CD14-positive monocyte (primary cell): ENCODE results near the gene OXNAD1. TPM values are rescaled to one million over a fixed set of nuclear protein-coding genes. Genes with fewer than 3 reads are reported as not detected.

Source experiments
- DNase-seq, 3 donors: peaks; one replicate each; pipeline ENCODE4 v3.0.0-alpha.2; 2011 to 2022
- H2AFZ ChIP-seq: 2 replicates; pipeline ENCODE4 v1.6.0; 2012; ENCODE audit warnings: mild to moderate bottlenecking, low read depth, low read length, inconsistent platforms; ENCODE audit not compliant: insufficient read depth, poor library complexity, severe bottlenecking
- H3K27ac ChIP-seq, 2 donors: 1 replicate in 1 of 2; 2 replicates in 1 of 2; pipeline ENCODE4 v1.5.1; 2012 to 2013; ENCODE audit warnings: low read length in 2 of 2, control low read depth in 1 of 2, inconsistent platforms in 1 of 2, low read depth in 1 of 2, mild to moderate bottlenecking in 1 of 2
- H3K27me3 ChIP-seq, 2 donors: one replicate each; pipeline versions ENCODE4 v1.6.0 to v1.6.1; 2011 to 2013; ENCODE audit warnings: low read length in 2 of 2; ENCODE audit not compliant: control insufficient read depth in 2 of 2, insufficient read depth in 2 of 2
- H3K36me3 ChIP-seq, 2 donors: replicated peaks in 1 of 2; 1 replicate in 1 of 2; 2 replicates in 1 of 2; pipeline versions ENCODE4 v1.5.1 to v1.6.1; 2012 to 2013; ENCODE audit warnings: low read length in 2 of 2, control low read depth in 1 of 2, inconsistent platforms in 1 of 2, mild to moderate bottlenecking in 1 of 2; ENCODE audit not compliant: insufficient read depth in 2 of 2, control insufficient read depth in 1 of 2
- H3K4me1 ChIP-seq, 2 donors: 1 replicate in 1 of 2; 2 replicates in 1 of 2; pipeline versions ENCODE4 v1.5.1 to v1.6.1; 2012 to 2013; ENCODE audit warnings: low read length in 2 of 2, control low read depth in 1 of 2, inconsistent platforms in 1 of 2, mild to moderate bottlenecking in 1 of 2, moderate library complexity in 1 of 2; ENCODE audit not compliant: insufficient read depth in 2 of 2, control insufficient read depth in 1 of 2
- H3K4me2 ChIP-seq: replicated peaks from 2 replicates; pipeline ENCODE3; 2012; ENCODE audit warnings: low read length, moderate library complexity, mild to moderate bottlenecking; ENCODE audit not compliant: poor library complexity, severe bottlenecking; ENCODE audit errors: extremely low read depth
- H3K4me3 ChIP-seq, 3 experiments: fragments of 200-600 bp in 1 of 3; sonication (generic) in 1 of 3; replicated peaks in 1 of 3; 1 replicate in 2 of 3; 2 replicates in 1 of 3; pipeline ENCODE4 v1.5.1; 2011 to 2013; ENCODE audit warnings: low read length in 3 of 3, mild to moderate bottlenecking in 3 of 3, control low read depth in 2 of 3, low read depth in 2 of 3, inconsistent platforms in 1 of 3, moderate library complexity in 1 of 3
- H3K79me2 ChIP-seq: 2 replicates; pipeline ENCODE4 v1.6.0; 2012; ENCODE audit warnings: mild to moderate bottlenecking, control low read depth, inconsistent platforms, low read length, moderate library complexity; ENCODE audit not compliant: insufficient read depth
- H3K9ac ChIP-seq: 2 replicates; pipeline ENCODE4 v1.6.0; 2017; ENCODE audit warnings: low read length, mild to moderate bottlenecking; ENCODE audit not compliant: insufficient read depth, poor library complexity, severe bottlenecking
- H3K9me3 ChIP-seq, 2 donors: replicated peaks in 1 of 2; 1 replicate in 1 of 2; 2 replicates in 1 of 2; pipeline versions ENCODE4 v1.5.1 to v1.6.1; 2012 to 2013; ENCODE audit warnings: low read length in 2 of 2, control low read depth in 1 of 2; ENCODE audit not compliant: control insufficient read depth in 1 of 2, insufficient read depth in 1 of 2
- H4K20me1 ChIP-seq: 2 replicates; pipeline ENCODE4 v1.6.0; 2012; ENCODE audit warnings: mild to moderate bottlenecking, low read length, control low read depth, moderate library complexity; ENCODE audit not compliant: insufficient read depth
- H3K27ac Mint-ChIP-seq, 7 donors: one replicate each; pipeline ENCODE4 v1.8.0; 2020; ENCODE audit warnings: mild to moderate bottlenecking in 7 of 7, mixed read lengths in 7 of 7, moderate library complexity in 6 of 7, inconsistent platforms in 2 of 7
- H3K27me3 Mint-ChIP-seq, 3 donors: one replicate each; pipeline ENCODE4 v1.8.0; 2021 to 2022; ENCODE audit warnings: low read depth in 3 of 3, mild to moderate bottlenecking in 3 of 3, mixed read lengths in 3 of 3, moderate library complexity in 3 of 3, inconsistent platforms in 1 of 3
- H3K36me3 Mint-ChIP-seq, 2 donors: one replicate each; pipeline ENCODE4 v1.8.0; 2020; ENCODE audit warnings: mixed read lengths in 2 of 2, inconsistent platforms in 1 of 2, mild to moderate bottlenecking in 1 of 2
- H3K4me1 Mint-ChIP-seq: one replicate; pipeline ENCODE4 v1.8.0; 2020; ENCODE audit warnings: mild to moderate bottlenecking, mixed read lengths
- H3K4me3 Mint-ChIP-seq, 2 donors: one replicate each; pipeline ENCODE4 v1.8.0; 2020; ENCODE audit warnings: mild to moderate bottlenecking in 2 of 2, mixed read lengths in 2 of 2, moderate library complexity in 1 of 2
- H3K9me3 Mint-ChIP-seq, 7 donors: one replicate each; pipeline ENCODE4 v1.8.0; 2020 to 2022; ENCODE audit warnings: mixed read lengths in 7 of 7, mild to moderate bottlenecking in 6 of 7, moderate library complexity in 6 of 7, inconsistent platforms in 2 of 7
- CTCF ChIP-seq: fragments of 200-600 bp; IDR thresholded peaks from one replicate; pipeline ENCODE4 v1.8.0; 2022; ENCODE audit warnings: antibody characterized with exemption, mild to moderate bottlenecking
- WGBS: methylation state at CpG from one replicate; pipeline ENCODE4 v1.1.5; 2013; ENCODE audit warnings: missing lambda C conversion rate; ENCODE audit not compliant: insufficient coverage; 5-methylcytosine and 5-hydroxymethylcytosine counted together
- intact Hi-C, 2 donors: fragments of 100-400 bp; cut with micrococcal nuclease; formaldehyde crosslinking; loops; one replicate each; pipeline versions ENCODE4 v1.15.0 to v1.15.1; 2023
- polyA plus RNA-seq, 3 donors: library from polyadenylated mRNA; depleted of rRNA in 1 of 3; unstranded in 2 of 3; stranded (reverse) in 1 of 3; fragments of 300-500 nt in 2 of 3; fragments of >200 nt in 1 of 3; fragmentation: Illumina TruSeq in 2 of 3; gene quantifications; 1 replicate in 2 of 3; 2 replicates in 1 of 3; pipeline ENCODE4 v1.2.3, GENCODE V29; 2012 to 2021

OXNAD1 gene
- polyA plus RNA-seq, 3 donors: 3.7 to 5.1 (median 4.4) TPM

DNA sequence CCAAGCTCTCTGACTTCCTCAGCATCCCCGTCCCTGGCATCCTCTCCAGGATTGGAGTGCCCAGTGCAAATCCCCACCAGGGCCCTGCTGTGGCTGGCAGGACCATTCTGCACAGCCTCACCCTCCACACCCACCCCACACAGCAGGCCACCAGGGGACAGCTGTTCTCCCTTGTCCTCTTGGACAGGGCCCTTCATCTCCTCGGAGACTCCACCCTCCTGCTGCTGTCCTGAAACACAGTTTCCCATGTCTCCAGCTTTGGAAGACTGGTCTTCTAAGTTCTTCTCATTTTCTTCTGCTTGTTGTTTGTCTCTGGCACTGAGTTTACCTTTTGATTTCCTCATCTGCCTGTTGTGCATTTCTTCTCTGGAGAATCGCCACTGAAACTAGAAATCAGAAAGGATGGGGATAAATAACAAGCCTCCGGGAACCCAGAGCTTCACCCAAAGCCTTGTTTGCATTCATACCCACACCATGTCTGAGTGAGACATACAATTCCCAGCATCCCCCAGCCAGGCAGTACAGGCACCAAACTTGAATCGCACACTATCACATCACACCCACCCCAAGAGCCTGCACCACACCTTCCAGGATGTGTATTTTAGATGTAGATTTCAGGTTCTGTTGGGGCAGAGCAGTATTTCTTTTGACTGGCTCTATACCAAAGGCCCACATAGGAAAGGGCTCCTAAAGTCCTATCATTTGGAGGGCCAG is 52.0 kb downstream of the OXNAD1 start:
- DNase-seq: no peak
- Mint-ChIP-seq H3K9me3 (no peaks in the 10 kb centered on the region), H3K4me3 (no peak overlapping the region), H3K4me1 (peaks cover 17% of the 10 kb centered on the region), H3K27ac (peak overlapping the region in 2 of 7 donors; percentile 4 to 6), H3K27me3 (no peaks in the 10 kb centered on the region), H3K36me3 (peaks cover 80 to 82% of the 10 kb centered on the region in 2 donors)
- Histone ChIP-seq H3K4me3 (no peak overlapping the region), H3K79me2 (no peaks in the 10 kb centered on the region), H3K9ac (no peak overlapping the region), H4K20me1 (no peaks in the 10 kb centered on the region), H2AFZ (no peak overlapping the region), H3K36me3 (peaks cover 55 to 88% of the 10 kb centered on the region in 2 donors), H3K4me2 (no peak overlapping the region), H3K9me3 (no peaks in the 10 kb centered on the region), H3K27me3 (no peaks in the 10 kb centered on the region), H3K27ac (no peak overlapping the region), H3K4me1 (peaks cover 0 to 2% of the 10 kb centered on the region in 2 donors)
- WGBS: 97% methylated on average over 3 of the region's 5 CpGs
- TF ChIP-seq CTCF: no peak
- intact Hi-C loops: no loop called here

DNA sequence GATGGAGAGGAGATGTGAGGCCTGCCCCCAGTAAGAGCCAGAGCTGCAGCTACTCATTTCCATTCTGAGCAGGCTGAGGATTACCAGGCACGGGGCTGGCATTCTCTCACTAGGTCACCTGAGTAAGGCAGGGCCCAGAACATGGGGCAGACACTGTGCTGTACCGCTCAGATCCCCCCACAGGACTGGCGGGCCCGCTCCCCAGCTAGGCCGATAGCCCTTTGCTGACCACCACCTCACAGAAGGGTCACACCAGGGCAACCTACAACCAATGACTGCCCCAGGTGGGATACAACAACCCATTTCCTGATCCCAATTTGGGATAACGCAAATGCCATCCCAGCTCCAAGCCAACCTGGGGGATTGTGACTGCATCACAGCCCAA is 52.5 kb downstream of the OXNAD1 start:
- H3K4me2 ChIP-seq: no peak overlapping the region
- Mint-ChIP-seq H3K4me1 (peaks cover 13% of the 10 kb centered on the region), H3K27ac (peak overlapping the region in 1 of 7 donors; percentile 72), H3K27me3 (no peaks in the 10 kb centered on the region), H3K9me3 (no peaks in the 10 kb centered on the region), H3K36me3 (peaks cover 80 to 82% of the 10 kb centered on the region in 2 donors), H3K4me3 (no peak overlapping the region)
- intact Hi-C loops: no loop called here
- peaks cover 0 to 2% of the 10 kb centered on the region in 2 donors for H3K4me1 ChIP-seq
- no peaks in the 10 kb centered on the region for H4K20me1 ChIP-seq
- no peak for DNase-seq
- no peak overlapping the region for H3K4me3 ChIP-seq
- no peaks in the 10 kb centered on the region for H3K27me3 ChIP-seq
- H3K79me2 ChIP-seq: no peaks in the 10 kb centered on the region
- H3K27ac ChIP-seq: no peak overlapping the region
- H3K36me3 ChIP-seq: peaks cover 60 to 88% of the 10 kb centered on the region in 2 donors
- no peak for TF ChIP-seq CTCF
- no peaks in the 10 kb centered on the region for H3K9me3 ChIP-seq
- H3K9ac ChIP-seq: no peak overlapping the region
- 98% methylated on average over 6 of the region's 6 CpGs for WGBS
- H2AFZ ChIP-seq: no peak overlapping the region
